Psoas muscle (tissue), 8 donors: ENCODE measurements around the gene PTPRO. TPM values are rescaled to one million over a fixed set of nuclear protein-coding genes. Genes with fewer than 3 reads are reported as not detected.

Experiments
- ATAC-seq, 4 donors: fragments of 200-7000 bp; cut with Tn5 transposase; one replicate each; pipeline ENCODE4 v1.9.1; 2020; ENCODE audit warnings: moderate library complexity in 3 of 4, mild to moderate bottlenecking in 2 of 4
- DNase-seq, 2 donors: peaks; one replicate each; pipeline ENCODE4 v3.0.0-alpha.2; 2020
- H3K27ac ChIP-seq: fragments of 200-600 bp; one replicate; pipeline ENCODE4 v1.8.0; 2022
- H3K27me3 ChIP-seq, 3 donors: fragments of 200-600 bp in 1 of 3; one replicate each; pipeline versions ENCODE4 v1.6.1 to v1.8.0; 2013 to 2022; ENCODE audit warnings: low read length in 2 of 3, mild to moderate bottlenecking in 2 of 3, moderate library complexity in 1 of 3; ENCODE audit not compliant: insufficient read depth in 3 of 3
- H3K36me3 ChIP-seq, 2 donors: fragments of 200-600 bp in 1 of 2; one replicate each; pipeline versions ENCODE4 v1.6.1 to v1.8.0; 2013 to 2022; ENCODE audit warnings: low read depth in 1 of 2, mild to moderate bottlenecking in 1 of 2, moderate library complexity in 1 of 2; ENCODE audit not compliant: insufficient read depth in 1 of 2
- H3K4me1 ChIP-seq: fragments of 200-600 bp; one replicate; pipeline ENCODE4 v1.8.0; 2022
- H3K4me3 ChIP-seq: fragments of 200-600 bp; one replicate; pipeline ENCODE4 v1.8.0; 2022; ENCODE audit warnings: mild to moderate bottlenecking
- H3K9me3 ChIP-seq: fragments of 200-600 bp; one replicate; pipeline ENCODE4 v1.8.0; 2022
- CTCF ChIP-seq: fragments of 200-600 bp; IDR thresholded peaks from one replicate; pipeline ENCODE4 v1.8.0; 2022; ENCODE audit warnings: antibody characterized with exemption
- WGBS, 3 donors: extraction: QIAGEN DNeasy Blood & Tissue Kit; methylation state at CpG; one replicate each; pipeline versions ENCODE4 v1.1.6 to v1.1.7; 2013; 5-methylcytosine and 5-hydroxymethylcytosine counted together
- intact Hi-C, 2 donors: fragments of 100-400 bp; cut with DNase I; formaldehyde crosslinking; loops; one replicate each; pipeline versions ENCODE4 v1.11.0 to v1.14.2; 2022
- polyA plus RNA-seq, 3 donors: library from polyadenylated mRNA; stranded (reverse); fragments of 200-250 nt; gene quantifications; one replicate each; pipeline ENCODE4 v1.2.3, GENCODE V29; 2013
- total RNA-seq, 4 donors: library from RNA; stranded (reverse); fragmentation: NEBNext Ultra II Directional in 2 of 4; extraction: Animal tissue kit (Norgen Biotek cat#: 25700) in 2 of 4; gene quantifications; one replicate each; pipeline versions ENCODE4 v1.2.1 to v1.2.4, GENCODE V29; 2021 to 2023
- donor health status: healthy with polysubstance abuse.
- donor health status: DM: no; HTN: no; CAD: no; lungs with moderate emphysema.
- donor health status: Bipolar disorder and iron deficiency.
- donor health status: healthy.
- donor health status: DM: yes; HTN: yes; CAD: no.
- donor health status: DM: no; HTN: no; CAD: no.
- donor health status: DM: no; HTN: no; CAD: no.
- donor health status: DM: yes; HTN: yes; CAD: no.

PTPRO gene
- total and polyA plus RNA-seq, 7 donors: 0.21 to 2.3 (median 0.45) TPM

GRCh38 chr12:15355766-15356165 lies 33.5 kb downstream of the PTPRO start:
- WGBS, 3 donors: 44 to 57% (median 46%) methylated on average over 2 of the region's 2 CpGs
- no peak for TF ChIP-seq CTCF
- intact Hi-C loops: no loop called here
- Histone ChIP-seq H3K27ac (no peak overlapping the region), H3K4me3 (no peak overlapping the region), H3K36me3 (no peaks in the 10 kb centered on the region), H3K27me3 (no peaks in the 10 kb centered on the region), H3K4me1 (no peaks in the 10 kb centered on the region), H3K9me3 (no peaks in the 10 kb centered on the region)
- DNase-seq (no peak), ATAC-seq (no peak)

GRCh38 chr12:15356951-15357364 lies 34.6 kb downstream of the PTPRO start:
- peaks cover 0 to 1% (median 0%) of the 10 kb centered on the region in 3 donors for H3K27me3 ChIP-seq
- intact Hi-C loops: no loop called here
- no peaks in the 10 kb centered on the region for H3K9me3 ChIP-seq
- H3K27ac ChIP-seq: no peak overlapping the region
- H3K4me1 ChIP-seq: no peaks in the 10 kb centered on the region
- ATAC-seq (no peak), DNase-seq (no peak)
- H3K36me3 ChIP-seq: no peaks in the 10 kb centered on the region
- no peak for TF ChIP-seq CTCF
- no peak overlapping the region for H3K4me3 ChIP-seq
- 27 to 50% (median 34%) methylated on average over 3 of the region's 3 CpGs for WGBS, 3 donors

- TF ChIP-seq CTCF: no peak
- no peak for ATAC-seq
- Histone ChIP-seq H3K4me1 (no peaks in the 10 kb centered on the region), H3K27ac (no peak overlapping the region), H3K4me3 (no peak overlapping the region), H3K9me3 (no peaks in the 10 kb centered on the region), H3K27me3 (peaks cover 0 to 2% (median 0%) of the 10 kb centered on the region in 3 donors), H3K36me3 (no peaks in the 10 kb centered on the region)
- no peak for DNase-seq
- WGBS, 3 donors: 54 to 59% (median 59%) methylated on average over 4 of the region's 4 CpGs
- intact Hi-C loops: no loop called here
Measured at GRCh38 chr12:15364221-15365160, 42.2 kb downstream of the PTPRO start.

- 56 to 67% (median 66%) methylated on average over 4 of the region's 4 CpGs for WGBS, 3 donors
- no peak for TF ChIP-seq CTCF
- intact Hi-C loops: no loop called here
- Histone ChIP-seq H3K27me3 (no peaks in the 10 kb centered on the region), H3K9me3 (no peaks in the 10 kb centered on the region), H3K4me3 (no peak overlapping the region), H3K4me1 (no peaks in the 10 kb centered on the region), H3K36me3 (no peaks in the 10 kb centered on the region), H3K27ac (no peak overlapping the region)
- ATAC-seq (no peak), DNase-seq (no peak)
Measured at GRCh38 chr12:15368812-15369211, 46.5 kb downstream of the PTPRO start.
